GM12891 (cell line): ENCODE measurements around the gene WT1.

Experiments
- POLR2A ChIP-seq: IDR thresholded peaks from 2 replicates; pipeline ENCODE4 v1.6.1; 2011; ENCODE audit warnings: low read depth, low read length, control low read depth
- POLR2AphosphoS5 ChIP-seq: IDR thresholded peaks from 2 replicates; pipeline ENCODE4 v1.6.1; 2011; ENCODE audit warnings: low read depth, low read length, control low read depth
- SPI1 ChIP-seq: IDR thresholded peaks from 2 replicates; pipeline ENCODE4 v1.6.1; 2011; ENCODE audit warnings: low read depth, low read length, control low read depth
- TAF1 ChIP-seq: IDR thresholded peaks from 2 replicates; pipeline ENCODE4 v1.6.1; 2011; ENCODE audit warnings: low read depth, low read length, control low read depth

DNA sequence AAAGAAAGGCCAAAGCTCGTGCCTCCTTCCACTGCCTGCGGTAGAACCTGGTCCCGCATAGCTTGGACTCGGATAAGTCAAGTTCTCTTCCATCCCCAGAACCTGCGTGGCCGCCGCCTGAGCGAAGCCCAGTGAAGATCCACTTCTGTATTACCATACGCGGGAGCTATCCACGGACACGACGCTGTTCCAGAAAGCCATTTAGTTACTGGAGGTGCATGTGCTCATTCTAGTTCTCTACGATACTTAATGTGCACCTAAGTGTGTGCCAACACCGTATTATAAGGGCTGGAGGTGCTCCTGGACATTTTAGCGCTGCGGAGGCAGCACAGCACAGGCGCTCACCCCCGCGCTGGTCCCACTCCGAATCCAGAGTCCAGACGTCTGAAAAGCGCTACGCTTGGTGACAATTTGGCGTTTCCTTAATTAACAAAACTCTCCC is 1.4 kb downstream of the WT1 start:
- TF ChIP-seq POLR2AphosphoS5 (no peak), POLR2A (no peak), TAF1 (no peak), SPI1 (no peak)
